NCI-H2107 (cell line): ENCODE data around the gene GRIA3.

ENCODE experiments used
- DNase-seq: peaks from one replicate; lab custom pipeline; 2025; lab: John Stamatoyannopoulos, UW

GRIA3 gene

GRCh38 chrX:123184219-123184865 lies at the start of gene GRIA3:
Gene GRIA3 (plus strand): TSS chrX:123184278. CDS start chrX:123184536, 258 bp downstream.
- no peak for DNase-seq

- no peak for DNase-seq
Observed at GRCh38 chrX:123138473-123138872, 45.6 kb upstream of the GRIA3 start.

GRCh38 chrX:123140454-123140853 lies 43.6 kb upstream of the GRIA3 start:
- DNase-seq, result no peak

- DNase-seq, result no peak
Observed at GRCh38 chrX:123140904-123141303, 43.2 kb upstream of the GRIA3 start.

- DNase-seq, result no peak
Observed at GRCh38 chrX:123153846-123154335, 30.2 kb upstream of the GRIA3 start.

GRCh38 chrX:123155327-123155726 lies 28.8 kb upstream of the GRIA3 start:
- no peak for DNase-seq

- DNase-seq, result no peak
Observed at GRCh38 chrX:123157586-123157985, 26.5 kb upstream of the GRIA3 start.

GRCh38 chrX:123159403-123159802 lies 24.7 kb upstream of the GRIA3 start:
- DNase-seq, result no peak

GRCh38 chrX:123167621-123168020 lies 16.5 kb upstream of the GRIA3 start:
- no peak for DNase-seq

- no peak for DNase-seq
Observed at GRCh38 chrX:123169247-123169901, 14.7 kb upstream of the GRIA3 start.

GRCh38 chrX:123170546-123170945 lies 13.5 kb upstream of the GRIA3 start:
- DNase-seq, result no peak

- DNase-seq, result no peak
Observed at GRCh38 chrX:123171781-123172180, 12.3 kb upstream of the GRIA3 start.

GRCh38 chrX:123172869-123173268 lies 11.2 kb upstream of the GRIA3 start:
- DNase-seq, result no peak

- DNase-seq, result no peak
Observed at GRCh38 chrX:123173833-123174232, 10.2 kb upstream of the GRIA3 start.

- no peak for DNase-seq
Observed at GRCh38 chrX:123175366-123176122, 8.5 kb upstream of the GRIA3 start.

- DNase-seq, result no peak
Observed at GRCh38 chrX:123181233-123181914, 2.7 kb upstream of the GRIA3 start.

GRCh38 chrX:123184866-123185276 lies 793 bp downstream of the GRIA3 start:
- DNase-seq, result no peak

GRCh38 chrX:123185721-123186120 lies 1.6 kb downstream of the GRIA3 start:
- no peak for DNase-seq

GRCh38 chrX:123186801-123187200 lies 2.7 kb downstream of the GRIA3 start:
- DNase-seq, result no peak

- no peak for DNase-seq
Observed at GRCh38 chrX:123188081-123188480, 4.0 kb downstream of the GRIA3 start.

- no peak for DNase-seq
Observed at GRCh38 chrX:123189338-123189737, 5.3 kb downstream of the GRIA3 start.

- DNase-seq, result no peak
Observed at GRCh38 chrX:123190096-123190495, 6.0 kb downstream of the GRIA3 start.
